Activated CD4-positive, alpha-beta T cell treated with anti-CD3 and anti-CD28 coated beads, Interleukin-2, amount 10 ng/mL, durations not matched to agents 24 days and 14 days (primary cell): ENCODE results near the gene SLC36A4. TPM values are rescaled to one million over a fixed set of nuclear protein-coding genes. Genes with fewer than 3 reads are reported as not detected.

Experiments used
- total RNA-seq: library from RNA; stranded (reverse); gene quantifications from 2 replicates; pipeline ENCODE4 v1.2.3, GENCODE V29; 2022

The SLC36A4 gene
- total RNA-seq, 1 donor from 2014 or later, result 16.1 TPM

Other genes with a start within 250 kb of the SLC36A4 start
- not detected in 2 replicates for gene MTNR1B, start 228.3 kb downstream of the SLC36A4 start, total RNA-seq
- gene DEUP1, start 132.8 kb upstream of the SLC36A4 start, total RNA-seq, result not detected in 2 replicates